ENCODE data around the gene B9D1.

Gene B9D1

DNA sequence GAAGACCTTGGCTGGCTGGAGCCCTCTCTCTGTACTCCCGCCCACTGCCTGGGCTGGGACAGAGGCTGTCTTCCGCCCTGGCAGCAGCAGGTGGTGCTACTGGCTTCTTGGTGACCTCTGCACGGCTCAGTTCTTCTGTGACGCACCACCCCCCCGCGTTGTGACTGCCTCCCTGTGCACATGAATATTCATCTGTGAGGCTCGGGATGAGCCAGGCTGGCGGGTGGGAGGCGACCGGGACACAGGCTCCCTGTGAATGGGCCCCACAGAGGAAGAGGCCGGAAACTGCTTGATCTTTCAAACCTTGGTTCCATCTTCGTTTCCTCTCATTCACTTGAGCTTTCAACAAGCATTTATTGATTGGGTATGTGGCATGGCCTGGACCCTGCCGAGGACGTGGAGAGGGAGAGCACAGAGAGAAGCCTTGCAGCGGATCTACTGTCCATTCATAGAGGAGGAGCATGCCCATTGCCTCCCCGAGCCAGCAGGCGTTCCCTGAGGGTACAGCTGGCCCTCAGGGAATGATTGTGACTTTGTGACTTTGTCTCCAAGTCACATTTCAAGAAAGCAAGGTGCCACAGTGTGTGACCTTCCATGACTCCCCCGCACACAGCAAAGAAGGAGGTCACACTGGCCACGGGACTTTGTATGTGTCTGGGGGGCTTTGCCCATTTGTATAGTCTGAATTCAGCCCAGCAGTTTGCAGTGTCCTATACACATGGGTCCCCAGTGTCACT lies 45.0 kb downstream of the B9D1 start:
- DNase-seq = peak; percentile 91

- DNase-seq = no peak
Observed at GRCh38 chr17:19316761-19317358, 45.7 kb downstream of the B9D1 start.

DNA sequence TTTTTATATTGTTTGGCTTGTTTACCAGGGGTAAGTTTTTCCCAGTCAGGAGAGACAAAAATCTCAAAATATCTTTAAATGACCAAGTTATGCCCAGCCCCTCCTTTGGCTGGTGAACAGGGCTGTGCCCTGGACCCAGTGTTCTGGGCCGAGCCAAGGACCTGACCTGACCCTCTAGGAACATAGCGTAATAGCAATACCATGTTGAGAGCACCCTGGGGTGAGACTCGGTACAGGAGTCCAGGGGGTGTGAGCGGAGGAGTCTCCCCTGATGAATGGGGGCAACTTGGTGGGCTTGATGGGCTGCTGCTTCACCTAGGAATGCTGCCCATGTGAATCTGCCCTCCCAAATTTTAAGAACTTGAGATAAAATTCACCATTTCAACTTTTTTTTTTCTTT lies 47.4 kb downstream of the B9D1 start:
- DNase-seq = no peak

GRCh38 chr17:19313746-19314651 lies 48.5 kb downstream of the B9D1 start:
- no peak for DNase-seq

DNA sequence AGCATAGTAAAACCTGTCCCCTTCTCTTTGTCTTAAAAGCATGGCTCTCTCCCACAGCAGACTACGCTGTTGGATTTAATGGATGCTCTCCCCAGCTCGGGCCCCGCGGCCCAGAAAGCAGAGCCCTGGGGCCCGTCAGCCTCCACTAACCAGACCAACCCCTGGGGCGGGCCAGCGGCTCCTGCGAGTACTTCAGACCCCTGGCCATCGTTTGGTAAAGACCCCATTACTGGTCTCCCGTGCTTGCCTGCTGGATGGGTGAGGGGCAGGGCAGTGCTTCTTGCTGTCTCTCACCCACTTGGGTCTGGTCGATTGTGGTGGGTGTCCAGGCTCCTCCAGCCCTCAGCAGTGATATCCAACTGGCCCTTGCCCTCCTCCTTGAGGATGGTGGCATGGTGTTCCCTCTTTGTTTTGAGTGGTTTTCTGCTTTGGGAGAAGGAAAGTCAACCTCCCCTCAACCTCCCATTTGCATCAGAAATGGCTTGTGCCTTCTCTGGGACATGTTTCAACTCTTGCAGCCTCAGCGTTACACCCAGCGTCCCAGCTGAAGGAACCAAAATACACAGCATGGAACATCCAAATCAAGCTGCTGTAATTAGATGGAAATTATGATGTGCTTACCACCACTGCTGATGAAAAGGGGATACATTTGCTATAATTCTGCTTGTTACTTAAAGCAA lies 49.3 kb downstream of the B9D1 start:
- no peak for DNase-seq

DNA sequence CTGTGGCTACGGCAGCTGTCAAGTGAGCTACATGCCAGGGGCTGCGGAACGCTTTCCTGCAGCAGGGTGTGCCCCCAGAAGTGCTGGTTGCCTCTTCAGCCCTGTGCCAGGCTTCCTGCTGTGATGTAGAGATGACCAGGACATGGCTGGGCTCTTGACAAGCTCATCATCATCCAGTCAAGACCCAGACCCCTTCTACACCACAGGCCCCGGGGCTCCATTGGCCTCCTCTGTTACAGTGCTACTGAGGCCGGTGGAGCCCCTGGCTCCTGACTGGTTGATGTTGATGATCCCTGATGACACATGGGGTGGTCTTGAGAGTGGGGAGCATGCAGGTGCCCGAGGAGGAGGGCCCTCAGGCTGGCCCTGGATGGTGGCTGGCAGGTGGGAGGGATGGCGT lies 50.1 kb downstream of the B9D1 start:
- DNase-seq = no peak

- no peak for DNase-seq
Observed at GRCh38 chr17:19311421-19312215, 50.9 kb downstream of the B9D1 start.

GRCh38 chr17:19311016-19311415 lies 51.5 kb downstream of the B9D1 start:
- no peak for DNase-seq

DNA sequence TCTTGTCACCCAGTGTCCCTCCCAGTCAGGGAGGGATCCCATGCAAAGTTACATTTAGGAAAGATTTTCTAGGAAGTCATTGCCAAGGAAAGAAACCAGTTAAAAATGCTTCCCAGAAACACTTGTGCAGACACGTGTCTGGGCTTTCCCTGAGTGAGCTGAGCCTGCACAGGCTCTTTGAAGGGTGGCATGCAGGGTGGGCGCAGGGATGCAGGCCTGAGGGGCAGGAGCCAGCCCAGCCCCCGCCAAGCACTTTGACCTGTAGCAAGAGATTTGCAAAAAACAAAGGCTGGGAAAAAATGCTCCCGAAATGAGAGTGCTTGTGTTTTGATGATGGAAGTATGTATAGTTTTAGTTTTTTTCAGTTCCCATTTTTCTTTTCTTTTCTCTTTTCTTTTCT lies 52.4 kb downstream of the B9D1 start:
- DNase-seq = no peak

DNA sequence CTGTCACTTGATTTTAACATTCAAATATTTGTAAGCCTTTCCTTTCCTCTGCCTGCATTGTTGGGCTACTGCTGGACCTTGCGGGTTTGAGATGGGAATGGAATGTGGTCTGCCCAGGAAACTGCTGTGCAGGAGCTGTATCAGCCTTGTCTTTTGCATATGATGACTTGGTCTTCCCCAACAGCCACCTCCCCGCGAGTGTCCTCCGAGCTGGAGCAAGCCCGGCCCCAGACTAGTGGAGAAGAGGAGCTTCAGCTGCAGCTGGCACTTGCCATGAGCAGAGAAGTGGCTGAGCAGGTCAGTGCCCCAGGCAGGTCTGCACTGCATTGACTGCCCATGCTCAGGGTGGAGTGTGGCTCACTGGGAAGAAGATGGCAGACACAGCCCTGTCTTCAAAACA lies 52.8 kb downstream of the B9D1 start:
- DNase-seq = no peak

DNA sequence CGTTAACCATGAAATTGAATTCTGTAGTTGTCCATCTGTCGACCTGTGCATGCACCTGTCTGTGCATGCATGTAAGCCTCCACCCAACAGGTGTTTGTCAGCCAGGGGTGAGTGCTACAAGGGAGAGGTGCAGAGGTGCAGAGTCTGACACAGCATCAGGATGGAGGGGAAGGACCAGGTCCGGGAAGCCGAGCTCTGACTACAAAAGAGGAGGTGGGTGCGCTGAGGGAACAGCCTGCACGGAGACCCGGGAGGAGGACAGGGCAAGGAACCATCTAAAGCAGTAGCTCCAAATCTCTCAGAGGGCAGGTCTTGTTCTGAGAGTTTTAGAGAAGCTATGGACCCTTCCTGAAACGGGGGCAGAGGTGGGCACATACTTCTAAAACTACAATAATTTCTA lies 54.1 kb downstream of the B9D1 start:
- no peak for DNase-seq

- DNase-seq = no peak
Observed at GRCh38 chr17:19307521-19307920, 55.0 kb downstream of the B9D1 start.

DNA sequence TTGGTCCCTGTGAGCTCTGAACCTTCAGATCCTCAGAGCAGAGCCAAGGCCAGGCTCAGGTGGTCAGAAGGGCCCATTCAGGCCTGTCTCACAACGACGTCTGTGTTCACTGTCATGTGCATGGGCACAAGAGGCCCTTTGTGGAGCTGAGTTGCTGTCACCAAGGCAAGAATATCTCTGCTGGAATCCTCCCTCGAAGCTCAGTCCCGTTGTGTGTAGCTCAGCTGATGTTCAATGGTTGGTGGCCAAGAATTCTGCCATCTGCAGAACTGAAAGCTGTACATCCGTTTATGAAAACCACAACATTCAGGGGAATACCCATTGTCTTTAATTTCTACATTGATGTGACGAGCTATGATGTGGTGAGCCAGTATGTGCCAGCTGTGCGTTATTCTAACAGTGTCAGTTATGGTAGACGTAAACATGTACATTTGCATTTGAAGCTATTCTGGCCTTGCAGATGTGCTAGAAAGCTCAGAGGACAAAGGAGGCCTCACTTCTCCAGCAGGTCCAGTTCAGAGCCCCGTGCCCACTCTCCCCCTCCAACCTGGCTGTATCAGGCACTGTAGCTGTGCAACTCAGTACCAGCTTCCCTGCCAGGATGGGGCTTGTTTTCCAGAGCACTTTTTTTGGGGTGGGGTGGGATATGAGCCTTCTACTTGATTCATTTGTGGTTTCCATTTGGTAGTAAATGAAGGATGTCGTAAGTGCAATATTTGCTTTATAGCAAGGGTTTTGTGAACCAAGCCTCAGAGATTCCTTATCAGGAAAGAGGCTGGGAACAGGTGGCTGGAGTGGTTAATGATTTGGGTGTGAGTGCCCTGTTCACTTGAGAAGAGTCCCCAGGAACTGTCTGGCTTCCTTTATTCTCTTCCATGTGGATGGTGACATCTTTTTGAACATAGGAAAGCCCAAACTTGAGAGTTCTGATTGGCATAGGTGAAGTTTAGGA lies 56.1 kb downstream of the B9D1 start:
- DNase-seq = peak; percentile 93

- DNase-seq = no peak
Observed at GRCh38 chr17:19305761-19306159, 56.8 kb downstream of the B9D1 start.

DNA sequence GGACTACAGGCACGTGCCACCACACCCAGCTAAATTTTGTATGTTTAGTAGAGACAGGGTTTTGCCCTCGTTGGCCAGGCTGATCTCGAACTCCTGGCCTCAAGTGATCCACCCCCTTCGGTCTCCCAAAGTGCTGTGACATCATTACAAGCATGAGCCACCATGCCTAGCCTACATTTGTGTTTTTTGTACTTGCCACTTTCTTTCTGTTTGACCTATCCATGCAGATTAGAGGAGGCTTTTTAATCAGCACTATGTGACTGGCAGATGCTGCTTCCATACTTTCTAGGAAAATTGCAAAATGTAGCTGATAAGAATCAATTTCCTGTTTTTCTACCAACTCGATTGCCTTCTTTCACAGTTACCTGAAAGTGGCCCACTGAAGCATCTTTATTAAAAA lies 57.3 kb downstream of the B9D1 start:
- no peak for DNase-seq

DNA sequence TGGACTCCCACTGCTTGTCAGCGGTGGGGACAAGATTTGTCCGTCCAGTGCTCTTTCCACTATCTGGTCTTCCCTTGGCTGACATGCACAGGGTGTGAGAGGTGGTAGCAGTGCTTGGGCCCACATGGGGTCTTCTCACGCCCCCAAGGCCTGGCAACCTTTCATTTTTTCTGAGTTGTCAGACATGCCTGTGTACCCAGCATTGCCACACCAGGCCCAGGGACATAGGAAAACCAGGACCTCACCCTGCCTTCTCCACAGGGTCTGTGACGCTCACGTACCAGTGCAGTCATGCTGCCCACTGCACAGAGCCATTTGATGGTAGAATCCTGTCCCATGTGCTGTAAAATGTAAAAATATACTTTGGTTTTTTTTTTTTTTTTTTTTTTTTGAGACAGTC lies 57.8 kb downstream of the B9D1 start:
- DNase-seq = no peak

DNA sequence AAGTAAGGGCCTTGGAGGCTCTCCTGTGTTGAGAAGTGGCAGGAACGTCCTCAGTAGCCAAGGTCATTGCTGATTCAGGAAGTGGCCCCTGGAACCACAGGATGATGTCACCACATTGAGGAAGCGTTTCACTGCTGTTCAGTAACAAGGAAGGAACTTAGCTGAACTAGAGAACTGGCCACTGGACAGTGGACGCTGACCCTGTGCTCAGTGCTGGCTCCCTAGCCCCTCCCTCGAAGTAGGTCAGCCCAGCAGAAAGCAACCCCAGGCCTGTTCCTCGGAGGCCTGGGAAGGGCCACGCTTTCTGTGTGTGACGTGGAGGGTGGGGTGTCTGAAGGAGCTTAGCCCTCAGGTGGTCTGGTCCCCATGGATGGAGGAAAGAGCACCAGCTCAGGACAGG lies 58.3 kb downstream of the B9D1 start:
- DNase-seq = peak; percentile 59

DNA sequence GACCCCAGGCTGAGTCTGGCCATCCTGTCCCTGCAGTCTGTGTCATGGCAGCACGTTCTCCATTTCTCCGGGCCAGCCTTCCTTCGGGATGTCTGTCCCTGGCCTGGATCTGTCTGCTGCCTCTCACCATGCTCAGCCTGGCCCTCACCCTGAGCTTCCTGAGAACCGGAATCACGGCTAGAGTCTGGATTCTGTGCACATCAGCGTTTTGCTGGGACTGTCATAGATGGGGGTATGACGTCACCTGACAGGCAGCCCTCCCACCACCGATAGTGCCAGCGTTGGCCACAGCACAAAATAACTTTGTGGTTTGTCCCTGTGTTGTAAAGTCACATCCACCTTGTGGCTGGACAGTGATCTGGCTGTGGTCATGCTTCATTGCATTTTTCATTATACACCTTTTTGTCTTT lies 59.2 kb downstream of the B9D1 start:
- no peak for DNase-seq

- DNase-seq = peak; percentile 35
Observed at GRCh38 chr17:19302791-19303331, 59.7 kb downstream of the B9D1 start.

DNA sequence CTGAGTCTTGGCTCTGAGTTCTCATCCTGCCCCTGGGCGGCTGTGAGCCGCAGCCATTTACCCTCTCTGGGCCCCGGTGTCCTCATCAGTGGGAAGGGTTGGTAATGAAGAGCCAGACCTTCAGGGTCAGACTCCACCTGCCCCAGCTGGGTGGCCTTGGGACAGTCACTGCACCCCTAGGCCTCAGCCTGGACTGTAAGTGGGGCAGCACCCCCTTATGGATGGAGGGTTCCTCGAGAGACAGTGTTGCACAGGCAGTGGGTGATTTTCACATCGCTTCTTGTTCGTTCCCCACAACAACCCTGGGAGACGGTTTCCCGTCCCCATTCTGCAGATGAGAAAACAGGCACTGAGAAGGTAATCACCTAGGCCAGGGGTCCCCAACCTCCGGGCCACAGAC lies 60.5 kb downstream of the B9D1 start:
- DNase-seq = no peak

Data from midbrain (tissue), 1 donor.